ENCODE data around the gene ATXN7. TPM values are rescaled to one million over a fixed set of nuclear protein-coding genes. Genes with fewer than 3 reads are reported as not detected.

ATXN7 gene
- total and polyA plus RNA-seq, 4 donors: 2.8 to 13.6 (median 5.6) TPM

GRCh38 chr3:63818282-63819150, 45.2 kb upstream of the ATXN7 start (continued):
- no peak for TF ChIP-seq TAF1 (conservative IDR thresholded peaks at IDR 0.05)

DNA sequence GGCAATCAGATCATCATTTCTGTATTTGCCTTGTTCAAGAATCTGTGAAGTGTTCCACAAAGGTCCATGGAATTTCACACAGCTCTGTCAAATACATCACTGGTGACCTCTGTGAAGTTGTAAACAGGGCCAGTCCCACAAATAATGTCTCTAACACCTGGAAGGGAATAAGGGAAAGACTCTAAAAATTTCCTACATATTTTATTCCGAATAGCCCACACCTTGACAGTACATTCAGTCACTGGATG, 44.6 kb upstream of the ATXN7 start, which contains the start of gene C3orf49:
Gene C3orf49, plus strand, starts transcription at position 149 of the 248 bp plus-strand sequence. CDS start 173 bp downstream, outside the sequence.
- Histone ChIP-seq H3K27me3 (ENCODE audit: control insufficient read depth in 4 of 4, insufficient read depth in 4 of 4, low read length in 3 of 4) (no peaks in the 10 kb centered on the region), H3K36me3 (ENCODE audit: control insufficient read depth in 4 of 4, insufficient read depth in 3 of 4, low read depth in 1 of 4, low read length in 3 of 4) (no peaks in the 10 kb centered on the region), H3K4me1 (ENCODE audit: control insufficient read depth in 4 of 4, insufficient read depth in 4 of 4, low read length in 3 of 4) (no peaks in the 10 kb centered on the region), H3K27ac (ENCODE audit: low read depth in 1 of 2, low read length in 2 of 2) (no peak within 1 kb of the TSS), H3K9ac (ENCODE audit: low read depth in 1 of 2, low read length in 2 of 2) (no peak within 1 kb of the TSS), H3K4me3 (ENCODE audit: low read depth in 1 of 3, low read length in 3 of 3) (no peak within 1 kb of the TSS), H3K9me3 (ENCODE audit: control insufficient read depth in 4 of 4, low read length in 3 of 4) (no peaks in the 10 kb centered on the region)
- no peak for DNase-seq (ENCODE audit: low spot score)
- TF ChIP-seq, protein P1, sequence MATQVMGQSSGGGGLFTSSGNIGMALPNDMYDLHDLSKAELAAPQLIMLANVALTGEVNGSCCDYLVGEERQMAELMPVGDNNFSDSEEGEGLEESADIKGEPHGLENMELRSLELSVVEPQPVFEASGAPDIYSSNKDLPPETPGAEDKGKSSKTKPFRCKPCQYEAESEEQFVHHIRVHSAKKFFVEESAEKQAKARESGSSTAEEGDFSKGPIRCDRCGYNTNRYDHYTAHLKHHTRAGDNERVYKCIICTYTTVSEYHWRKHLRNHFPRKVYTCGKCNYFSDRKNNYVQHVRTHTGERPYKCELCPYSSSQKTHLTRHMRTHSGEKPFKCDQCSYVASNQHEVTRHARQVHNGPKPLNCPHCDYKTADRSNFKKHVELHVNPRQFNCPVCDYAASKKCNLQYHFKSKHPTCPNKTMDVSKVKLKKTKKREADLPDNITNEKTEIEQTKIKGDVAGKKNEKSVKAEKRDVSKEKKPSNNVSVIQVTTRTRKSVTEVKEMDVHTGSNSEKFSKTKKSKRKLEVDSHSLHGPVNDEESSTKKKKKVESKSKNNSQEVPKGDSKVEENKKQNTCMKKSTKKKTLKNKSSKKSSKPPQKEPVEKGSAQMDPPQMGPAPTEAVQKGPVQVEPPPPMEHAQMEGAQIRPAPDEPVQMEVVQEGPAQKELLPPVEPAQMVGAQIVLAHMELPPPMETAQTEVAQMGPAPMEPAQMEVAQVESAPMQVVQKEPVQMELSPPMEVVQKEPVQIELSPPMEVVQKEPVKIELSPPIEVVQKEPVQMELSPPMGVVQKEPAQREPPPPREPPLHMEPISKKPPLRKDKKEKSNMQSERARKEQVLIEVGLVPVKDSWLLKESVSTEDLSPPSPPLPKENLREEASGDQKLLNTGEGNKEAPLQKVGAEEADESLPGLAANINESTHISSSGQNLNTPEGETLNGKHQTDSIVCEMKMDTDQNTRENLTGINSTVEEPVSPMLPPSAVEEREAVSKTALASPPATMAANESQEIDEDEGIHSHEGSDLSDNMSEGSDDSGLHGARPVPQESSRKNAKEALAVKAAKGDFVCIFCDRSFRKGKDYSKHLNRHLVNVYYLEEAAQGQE (IDR thresholded peaks at IDR 0.05): no peak
- no peak for TF ChIP-seq NR2F2 (IDR thresholded peaks at IDR 0.05)
- TF ChIP-seq HNF4G (IDR thresholded peaks at IDR 0.05): no peak
- TF ChIP-seq SP1 (IDR thresholded peaks at IDR 0.05): no peak
- TF ChIP-seq RXRA (IDR thresholded peaks at IDR 0.05): no peak
- TF ChIP-seq RAD21 (IDR thresholded peaks at IDR 0.05): no peak
- TF ChIP-seq, protein P2, sequence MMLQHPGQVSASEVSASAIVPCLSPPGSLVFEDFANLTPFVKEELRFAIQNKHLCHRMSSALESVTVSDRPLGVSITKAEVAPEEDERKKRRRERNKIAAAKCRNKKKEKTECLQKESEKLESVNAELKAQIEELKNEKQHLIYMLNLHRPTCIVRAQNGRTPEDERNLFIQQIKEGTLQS (IDR thresholded peaks at IDR 0.05): no peak
- TF ChIP-seq EGR1 (IDR thresholded peaks at IDR 0.05; ENCODE audit: low read depth in 2 of 2): no peak
- no peak for TF ChIP-seq ZBTB33 (IDR thresholded peaks at IDR 0.05)
- TF ChIP-seq, protein P3, sequence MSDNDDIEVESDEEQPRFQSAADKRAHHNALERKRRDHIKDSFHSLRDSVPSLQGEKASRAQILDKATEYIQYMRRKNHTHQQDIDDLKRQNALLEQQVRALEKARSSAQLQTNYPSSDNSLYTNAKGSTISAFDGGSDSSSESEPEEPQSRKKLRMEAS (IDR thresholded peaks at IDR 0.05): no peak
- no peak for TF ChIP-seq HNF4A (conservative IDR thresholded peaks at IDR 0.05)
- no peak for TF ChIP-seq TAF1 (conservative IDR thresholded peaks at IDR 0.05)
- TF ChIP-seq GABPA (IDR thresholded peaks at IDR 0.05 in 1 of 2, conservative IDR thresholded peaks at IDR 0.05 in 1 of 2): no peak
- TF ChIP-seq CTCF (IDR thresholded peaks at IDR 0.05; ENCODE audit: low read depth, low read length, missing input control): no peak
- no peak for TF ChIP-seq YY1 (IDR thresholded peaks at IDR 0.05)
- TF ChIP-seq JUND (IDR thresholded peaks at IDR 0.05): no peak
- no peak for TF ChIP-seq FOXA2 (IDR thresholded peaks at IDR 0.05)
- TF ChIP-seq FOXA1 (IDR thresholded peaks at IDR 0.05): no peak
- 96% methylated on average over 1 of the region's 1 CpG for WGBS

Measured in liver (tissue), 9 donors.